H9 (cell line): ENCODE data around the gene FAM163B. TPM values are rescaled to one million over a fixed set of nuclear protein-coding genes. Genes with fewer than 3 reads are reported as not detected.

ENCODE experiments used
- DNase-seq: peaks from one replicate; pipeline ENCODE4 v3.0.0-alpha.2; 2017
- H2AFZ ChIP-seq: one replicate; pipeline ENCODE4 v1.6.1; 2013; ENCODE audit warnings: mild to moderate bottlenecking, low read length, control low read depth, moderate library complexity
- H2AK5ac ChIP-seq: 2 replicates; pipeline ENCODE4 v1.6.1; 2013; ENCODE audit warnings: low read length, control low read depth, mixed read lengths; ENCODE audit not compliant: insufficient read length
- H2BK120ac ChIP-seq: one replicate; pipeline ENCODE4 v1.6.1; 2013; ENCODE audit warnings: low read depth, mild to moderate bottlenecking, low read length, control low read depth, inconsistent platforms; ENCODE audit not compliant: poor library complexity, severe bottlenecking
- H2BK12ac ChIP-seq: 2 replicates; pipeline ENCODE4 v1.6.1; 2013; ENCODE audit warnings: low read length, control low read depth, mixed read lengths, low read depth; ENCODE audit not compliant: insufficient read length
- H2BK15ac ChIP-seq: 2 replicates; pipeline ENCODE4 v1.6.1; 2013; ENCODE audit warnings: low read depth, low read length, control low read depth
- H2BK20ac ChIP-seq: one replicate; pipeline ENCODE4 v1.6.1; 2013; ENCODE audit warnings: low read depth, mild to moderate bottlenecking, low read length, control low read depth, inconsistent platforms; ENCODE audit not compliant: poor library complexity, severe bottlenecking
- H2BK5ac ChIP-seq: 2 replicates; pipeline ENCODE4 v1.6.1; 2013; ENCODE audit warnings: low read length, control low read depth, mixed read lengths; ENCODE audit not compliant: insufficient read length
- H3K14ac ChIP-seq: 2 replicates; pipeline ENCODE4 v1.6.1; 2013; ENCODE audit warnings: low read length, control low read depth; ENCODE audit not compliant: insufficient read depth
- H3K18ac ChIP-seq: 2 replicates; pipeline ENCODE4 v1.6.1; 2013; ENCODE audit warnings: low read depth, mild to moderate bottlenecking, mixed read lengths, low read length, control low read depth; ENCODE audit not compliant: insufficient read length
- H3K23ac ChIP-seq: 2 replicates; pipeline ENCODE4 v1.6.1; 2013; ENCODE audit warnings: low read length, control low read depth, mixed read lengths, low read depth; ENCODE audit not compliant: insufficient read length
- H3K23me2 ChIP-seq: 2 replicates; pipeline ENCODE4 v1.6.1; 2013; ENCODE audit warnings: low read depth, mild to moderate bottlenecking, mixed read lengths, low read length, control low read depth; ENCODE audit not compliant: insufficient read length, poor library complexity, severe bottlenecking
- H3K27ac ChIP-seq: 2 replicates; pipeline ENCODE4 v1.5.1; 2013; ENCODE audit warnings: low read length, control low read depth, mixed read lengths, low read depth; ENCODE audit not compliant: insufficient read length
- H3K27me3 ChIP-seq: 2 replicates; pipeline ENCODE4 v1.6.1; 2013; ENCODE audit warnings: low read length, control low read depth, inconsistent platforms; ENCODE audit not compliant: insufficient read depth
- H3K4ac ChIP-seq: 2 replicates; pipeline ENCODE4 v1.6.1; 2013; ENCODE audit warnings: low read depth, mild to moderate bottlenecking, control low read depth, inconsistent platforms, low read length, moderate library complexity
- H3K4me1 ChIP-seq: 2 replicates; pipeline ENCODE4 v1.6.1; 2013; ENCODE audit warnings: low read length, control low read depth, inconsistent platforms; ENCODE audit not compliant: insufficient read depth
- H3K4me2 ChIP-seq: 2 replicates; pipeline ENCODE4 v1.6.1; 2013; ENCODE audit warnings: low read length, control low read depth, mixed read lengths; ENCODE audit not compliant: insufficient read length, insufficient read depth
- H3K56ac ChIP-seq: 2 replicates; pipeline ENCODE4 v1.6.1; 2013; ENCODE audit warnings: low read depth, mild to moderate bottlenecking, mixed read lengths, low read length, control low read depth; ENCODE audit not compliant: insufficient read length
- H3K79me1 ChIP-seq: 2 replicates; pipeline ENCODE4 v1.6.1; 2013; ENCODE audit warnings: low read depth, mild to moderate bottlenecking, moderate library complexity, low read length, control low read depth, inconsistent platforms; ENCODE audit not compliant: insufficient read depth, poor library complexity, severe bottlenecking
- H3K79me2 ChIP-seq: 2 replicates; pipeline ENCODE4 v1.6.1; 2013; ENCODE audit warnings: low read length, control low read depth, inconsistent platforms; ENCODE audit not compliant: insufficient read depth
- H3K9ac ChIP-seq: 2 replicates; pipeline ENCODE4 v1.6.1; 2013; ENCODE audit warnings: low read length, control low read depth, mixed read lengths; ENCODE audit not compliant: insufficient read length; ENCODE audit errors: extremely low read depth
- H3K9me3 ChIP-seq: one replicate; pipeline ENCODE4 v1.6.1; 2013; ENCODE audit warnings: low read depth, low read length, inconsistent platforms; ENCODE audit not compliant: control insufficient read depth
- H3T11ph ChIP-seq: one replicate; pipeline ENCODE4 v1.6.1; 2013; ENCODE audit warnings: mild to moderate bottlenecking, low read length, control low read depth, inconsistent platforms
- H4K20me1 ChIP-seq: one replicate; pipeline ENCODE4 v1.6.1; 2013; ENCODE audit not compliant: control insufficient read depth, insufficient read length, insufficient read depth
- H4K5ac ChIP-seq: 2 replicates; pipeline ENCODE4 v1.6.1; 2013; ENCODE audit warnings: low read depth, mild to moderate bottlenecking, mixed read lengths, low read length, control low read depth; ENCODE audit not compliant: insufficient read length
- H4K8ac ChIP-seq: replicated peaks from 2 replicates; pipeline ENCODE4 v1.6.1; 2013; ENCODE audit warnings: low read length, control low read depth, mixed read lengths, low read depth; ENCODE audit not compliant: insufficient read length
- H4K91ac ChIP-seq: 2 replicates; pipeline ENCODE4 v1.6.1; 2013; ENCODE audit warnings: low read depth, mild to moderate bottlenecking, moderate library complexity, mixed read lengths, low read length, control low read depth; ENCODE audit not compliant: insufficient read length
- H3K27ac Mint-ChIP-seq, 3 experiments: 2 replicates in 2 of 3; 3 replicates in 1 of 3; pipeline ENCODE4 v1.8.0; 2020 to 2021; ENCODE audit warnings: mixed read lengths in 3 of 3, mild to moderate bottlenecking in 1 of 3, moderate library complexity in 1 of 3
- H3K27me3 Mint-ChIP-seq: 2 replicates; pipeline ENCODE4 v1.8.0; 2021; ENCODE audit warnings: low read depth, mild to moderate bottlenecking, moderate library complexity, mixed read lengths
- H3K36me3 Mint-ChIP-seq, 3 experiments: 2 replicates in 2 of 3; 3 replicates in 1 of 3; pipeline ENCODE4 v1.8.0; 2020 to 2021; ENCODE audit warnings: low read depth in 3 of 3, mixed read lengths in 3 of 3; ENCODE audit not compliant: insufficient read depth in 1 of 3
- H3K4me1 Mint-ChIP-seq, 2 experiments: 2 replicates each; pipeline ENCODE4 v1.8.0; 2020; ENCODE audit warnings: mixed read lengths in 2 of 2
- H3K4me3 Mint-ChIP-seq, 2 experiments: 2 replicates in 1 of 2; 3 replicates in 1 of 2; pipeline ENCODE4 v1.8.0; 2020 to 2021; ENCODE audit warnings: mild to moderate bottlenecking in 2 of 2, mixed read lengths in 2 of 2, moderate library complexity in 1 of 2
- H3K9me3 Mint-ChIP-seq, 2 experiments: 2 replicates in 1 of 2; 3 replicates in 1 of 2; pipeline ENCODE4 v1.8.0; 2020; ENCODE audit warnings: mild to moderate bottlenecking in 2 of 2, mixed read lengths in 2 of 2, moderate library complexity in 1 of 2
- CTCF ChIP-seq: fragments of 200-600 bp; sonication (generic); conservative IDR thresholded peaks from 3 replicates; pipeline ENCODE4 v1.8.0; 2021; ENCODE audit warnings: antibody characterized with exemption, mild to moderate bottlenecking
- WGBS: extraction: QIAGEN DNeasy Blood & Tissue Kit; methylation state at CpG from one replicate; pipeline ENCODE4 v1.1.7; 2013; ENCODE audit warnings: missing lambda C conversion rate, low lambda C conversion rate, mixed read lengths; ENCODE audit not compliant: insufficient read length; ENCODE audit errors: extremely low coverage; 5-methylcytosine and 5-hydroxymethylcytosine counted together
- total RNA-seq: library from RNA; stranded (reverse); gene quantifications from 2 replicates; pipeline ENCODE4 v1.2.1, GENCODE V29; 2021

Gene FAM163B
- total RNA-seq, 1 experiment from 2014 or later = 0.39 TPM

DNA sequence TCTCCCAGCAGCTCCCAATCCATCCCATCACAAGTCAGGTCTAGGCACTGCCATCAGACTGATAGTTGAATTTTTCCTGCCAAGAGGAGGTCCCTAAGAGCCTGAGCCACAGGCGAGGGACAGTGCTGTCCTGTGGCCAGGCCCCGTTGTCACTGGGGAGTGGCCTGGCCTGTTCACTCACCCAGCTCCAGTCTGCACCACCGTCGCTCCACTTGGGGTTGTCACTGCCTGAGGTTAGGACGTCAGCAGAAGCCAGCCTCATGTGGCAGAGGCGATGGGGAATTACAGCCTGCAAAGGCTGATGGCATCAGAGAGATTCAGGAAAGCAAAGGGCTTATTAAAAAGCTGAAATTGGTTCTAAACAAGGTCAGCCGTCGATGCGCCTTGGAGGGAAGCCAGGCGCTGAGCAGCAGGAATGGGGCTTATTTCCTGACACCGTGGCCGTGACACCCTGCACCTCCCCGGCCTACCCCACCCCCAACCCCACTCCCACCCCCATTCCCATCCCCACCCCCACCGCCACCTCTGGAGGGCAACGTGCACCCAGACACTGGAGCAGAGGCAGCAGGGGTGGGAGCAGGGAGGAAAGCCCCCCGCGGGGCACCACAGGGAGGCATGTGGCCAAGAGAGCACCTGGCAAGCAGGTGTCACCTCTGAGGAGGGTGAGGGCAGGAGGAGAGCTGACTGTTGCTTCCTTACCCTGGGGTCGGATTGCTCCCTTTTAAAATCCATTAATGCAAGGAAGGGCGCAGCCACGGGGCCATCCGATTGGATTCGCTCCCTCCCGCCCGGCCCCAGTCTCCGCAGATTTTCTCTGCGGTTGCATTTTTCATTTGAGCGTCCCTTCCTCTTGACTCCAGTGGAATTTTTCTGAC, 23.9 kb upstream of the FAM163B start:
- Histone ChIP-seq H3K27me3 (no peaks in the 10 kb centered on the region), H3K18ac (no peak overlapping the region), H3K4me2 (no peak overlapping the region), H3K27ac (no peak overlapping the region), H3K56ac (no peak overlapping the region), H3K79me2 (no peaks in the 10 kb centered on the region), H3K79me1 (no peaks in the 10 kb centered on the region), H3K4ac (no peak overlapping the region), H3T11ph (no peak overlapping the region), H2BK20ac (no peak overlapping the region), H2BK5ac (no peak overlapping the region), H4K8ac (no peak overlapping the region), H3K23ac (no peak overlapping the region), H3K9me3 (no peaks in the 10 kb centered on the region), H4K91ac (no peak overlapping the region), H4K20me1 (no peaks in the 10 kb centered on the region), H4K5ac (no peak overlapping the region), H3K14ac (no peak overlapping the region; the same call in 1 of the 2 replicates), H2BK15ac (no peak overlapping the region), H2AK5ac (no peak overlapping the region), H2BK120ac (no peak overlapping the region), H3K4me1 (peaks cover 9% of the 10 kb centered on the region), H3K9ac (no peak overlapping the region), H2BK12ac (no peak overlapping the region), H2AFZ (no peak overlapping the region), H3K23me2 (no peaks in the 10 kb centered on the region)
- Mint-ChIP-seq H3K36me3 (no peaks in the 10 kb centered on the region), H3K4me3 (peak overlapping the region in 1 of 2 experiments; percentile 56; a peak in 1 of 5 replicates), H3K4me1 (peaks cover 20 to 33% of the 10 kb centered on the region in 2 experiments), H3K9me3 (no peaks in the 10 kb centered on the region), H3K27ac (peak overlapping the region in 1 of 3 experiments; percentile 70; a peak in 2 of 7 replicates), H3K27me3 (peaks cover 2% of the 10 kb centered on the region)
- WGBS = no CpG with 5 or more reads among the region's 27 CpGs
- no peak for DNase-seq
- TF ChIP-seq CTCF = no peak
